ENCODE data around the gene SEC61A2.

DNA sequence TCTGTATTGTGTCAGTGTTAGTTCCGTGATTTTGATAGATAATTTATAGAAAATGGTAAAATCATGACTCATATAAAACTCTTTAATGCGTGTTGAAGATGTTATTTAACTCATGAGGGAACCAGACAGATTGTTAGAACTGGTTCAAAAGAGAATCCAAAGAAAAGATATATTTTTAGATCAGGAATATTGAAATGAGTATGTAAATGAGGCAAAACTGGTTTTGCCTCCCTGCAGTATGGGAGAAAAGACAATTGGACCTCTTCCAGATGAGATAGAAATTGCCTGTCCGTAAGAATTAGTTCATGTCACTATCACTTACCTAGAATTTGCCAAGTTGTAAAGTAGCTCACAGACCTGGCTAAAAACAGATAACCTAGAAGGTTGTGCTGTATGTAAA is 84.1 kb downstream of the SEC61A2 start:
- TF ChIP-seq, protein P1, sequence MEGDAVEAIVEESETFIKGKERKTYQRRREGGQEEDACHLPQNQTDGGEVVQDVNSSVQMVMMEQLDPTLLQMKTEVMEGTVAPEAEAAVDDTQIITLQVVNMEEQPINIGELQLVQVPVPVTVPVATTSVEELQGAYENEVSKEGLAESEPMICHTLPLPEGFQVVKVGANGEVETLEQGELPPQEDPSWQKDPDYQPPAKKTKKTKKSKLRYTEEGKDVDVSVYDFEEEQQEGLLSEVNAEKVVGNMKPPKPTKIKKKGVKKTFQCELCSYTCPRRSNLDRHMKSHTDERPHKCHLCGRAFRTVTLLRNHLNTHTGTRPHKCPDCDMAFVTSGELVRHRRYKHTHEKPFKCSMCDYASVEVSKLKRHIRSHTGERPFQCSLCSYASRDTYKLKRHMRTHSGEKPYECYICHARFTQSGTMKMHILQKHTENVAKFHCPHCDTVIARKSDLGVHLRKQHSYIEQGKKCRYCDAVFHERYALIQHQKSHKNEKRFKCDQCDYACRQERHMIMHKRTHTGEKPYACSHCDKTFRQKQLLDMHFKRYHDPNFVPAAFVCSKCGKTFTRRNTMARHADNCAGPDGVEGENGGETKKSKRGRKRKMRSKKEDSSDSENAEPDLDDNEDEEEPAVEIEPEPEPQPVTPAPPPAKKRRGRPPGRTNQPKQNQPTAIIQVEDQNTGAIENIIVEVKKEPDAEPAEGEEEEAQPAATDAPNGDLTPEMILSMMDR (IDR thresholded peaks at IDR 0.05) = no peak
- no peak for TF ChIP-seq POLR2A (IDR thresholded peaks at IDR 0.05)
- TF ChIP-seq EP300 (IDR thresholded peaks at IDR 0.05) = no peak
- TF ChIP-seq POLR2AphosphoS5 (IDR thresholded peaks at IDR 0.05) = no peak

All from upper lobe of left lung (tissue), 4 donors.